HG03196 (cell line): ENCODE measurements around the gene RPP14.

Experiments used
- ATAC-seq: cut with Tn5 transposase; IDR thresholded peaks from one replicate; pipeline ENCODE4 v1.9.1; 2021; ENCODE audit not compliant: unreplicated experiment

Gene RPP14

DNA sequence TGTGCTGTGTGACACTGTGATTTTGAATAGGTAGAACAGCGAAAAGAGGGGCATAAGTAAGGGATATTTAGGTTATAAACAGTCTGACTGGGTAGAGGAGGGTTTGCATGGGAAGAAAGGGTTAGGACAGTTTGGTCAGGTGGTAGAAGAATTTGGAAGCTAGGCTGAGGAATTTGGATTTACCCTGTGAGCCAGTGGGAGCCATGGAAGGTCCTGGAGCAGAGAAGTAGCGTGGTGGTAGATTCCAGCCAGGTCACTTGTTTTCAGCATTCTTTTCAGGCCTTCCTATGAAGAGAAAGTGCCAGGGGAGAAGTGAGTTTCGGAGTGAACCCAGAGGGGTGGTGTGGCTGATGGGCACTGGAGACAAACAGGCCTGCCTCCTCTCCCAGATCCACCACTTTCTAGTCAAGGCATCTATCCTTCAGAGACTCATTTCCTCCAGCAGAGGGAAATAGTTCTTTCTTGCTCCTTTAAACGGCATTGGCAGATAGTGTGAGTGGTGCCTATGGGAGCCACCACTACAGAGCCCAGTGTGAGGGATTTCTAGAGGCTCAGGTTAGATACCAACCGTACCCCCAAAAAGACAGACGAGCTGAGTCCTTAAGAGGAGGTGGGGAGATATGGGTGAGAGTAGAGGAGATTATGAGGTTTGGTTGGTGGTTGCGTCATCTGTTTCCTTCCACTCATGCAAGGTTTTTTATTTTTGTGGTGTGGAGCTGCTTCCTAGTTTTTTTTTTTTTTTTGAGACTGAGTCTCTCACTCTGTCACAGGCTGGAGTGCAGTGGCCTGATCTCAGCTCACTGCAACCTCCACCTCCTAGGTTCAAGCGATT is 47.9 kb downstream of the RPP14 start:
- ATAC-seq = no peak

DNA sequence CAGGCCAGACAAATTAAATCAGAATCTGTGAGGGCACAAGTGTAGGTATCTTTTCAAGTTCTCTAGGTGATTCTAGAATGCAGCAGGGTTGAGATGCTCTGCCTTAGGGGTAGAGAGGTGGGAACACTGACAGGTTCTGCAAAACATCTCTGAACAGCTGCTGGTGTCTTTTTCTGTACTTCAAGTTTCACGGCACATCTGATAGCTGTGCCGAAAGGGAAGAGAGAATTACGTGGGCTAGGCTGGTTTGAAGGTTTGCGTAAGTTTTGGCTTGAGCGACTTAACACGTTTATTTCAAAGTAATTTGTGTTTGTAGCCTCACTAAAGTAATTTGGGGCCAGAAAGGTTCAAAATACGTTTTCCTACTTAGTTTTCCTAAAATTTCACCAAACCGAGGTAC is 49.1 kb downstream of the RPP14 start:
- ATAC-seq = no peak

DNA sequence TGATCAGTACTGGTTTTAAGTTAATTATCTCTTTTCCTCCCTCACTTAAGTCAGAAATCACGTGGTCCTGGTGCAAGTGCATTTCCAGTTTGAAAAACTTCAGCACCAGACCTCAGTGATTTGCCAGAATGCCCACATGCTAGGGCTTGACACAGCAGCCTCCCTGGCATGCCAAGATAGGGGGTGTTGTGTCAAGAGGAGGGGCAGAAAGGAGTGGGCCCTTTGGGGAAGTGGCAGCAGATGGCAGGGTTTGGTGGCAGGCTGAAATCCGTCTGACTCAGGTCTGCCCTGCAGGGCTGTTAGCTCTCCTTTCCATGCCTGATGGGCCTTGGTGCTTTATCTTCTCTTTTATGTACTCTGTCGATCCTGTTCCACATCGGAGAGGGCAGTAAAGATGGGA is 50.0 kb downstream of the RPP14 start:
- no peak for ATAC-seq

DNA sequence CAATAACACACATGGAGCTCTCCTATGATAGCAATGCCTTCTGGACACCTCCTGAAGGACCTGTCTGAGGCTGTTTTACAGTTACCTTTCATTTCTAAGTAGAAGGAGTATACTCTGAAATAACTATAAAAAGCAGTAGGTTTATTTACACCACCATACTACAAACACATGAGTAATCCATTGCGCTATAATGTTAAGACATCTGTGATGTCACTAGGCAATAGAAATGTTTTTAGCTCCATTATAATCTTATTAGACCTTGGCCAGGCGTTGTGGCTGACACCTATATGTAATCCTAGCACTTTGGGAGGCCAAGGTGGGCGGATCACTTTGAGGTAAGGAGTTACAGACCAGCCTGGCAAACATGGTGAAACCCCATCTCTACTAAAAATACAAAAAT is 51.4 kb downstream of the RPP14 start:
- no peak for ATAC-seq

DNA sequence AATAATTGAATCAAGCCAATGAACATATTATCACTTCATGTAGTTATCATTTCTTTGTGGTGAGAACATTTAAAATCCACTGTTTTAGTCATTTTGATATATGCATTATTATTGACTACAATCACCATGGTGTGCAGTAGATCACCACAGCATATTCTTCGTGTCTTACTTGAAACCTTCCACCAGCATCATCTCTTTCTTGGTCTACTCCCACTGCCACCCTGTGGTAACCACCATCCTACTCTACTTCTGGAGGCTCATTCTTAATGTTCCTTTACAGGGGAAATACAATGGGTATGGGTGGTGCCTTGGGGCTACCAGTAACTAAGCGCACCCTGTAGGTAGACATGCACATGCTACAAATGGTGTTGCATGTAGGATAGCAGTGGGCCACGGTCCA is 52.0 kb downstream of the RPP14 start:
- no peak for ATAC-seq

DNA sequence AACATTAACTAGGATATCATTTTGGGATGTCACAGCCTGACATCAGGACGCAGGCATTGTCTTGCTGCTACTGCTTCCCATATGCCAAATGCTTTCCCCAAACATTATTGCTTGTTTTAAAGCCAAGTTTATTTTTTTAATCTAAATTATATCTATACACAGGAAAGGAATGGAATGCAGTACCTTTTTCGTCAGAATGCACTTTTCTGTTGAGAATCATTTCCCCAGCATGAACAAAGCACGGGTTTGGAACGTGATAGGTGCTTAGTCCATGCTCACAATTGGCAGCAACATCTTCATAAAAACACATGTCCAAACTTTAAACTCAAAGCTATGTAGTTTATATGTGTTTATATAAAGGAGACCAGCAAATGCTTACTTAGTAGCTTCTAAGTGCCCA is 52.8 kb downstream of the RPP14 start:
- ATAC-seq = no peak

DNA sequence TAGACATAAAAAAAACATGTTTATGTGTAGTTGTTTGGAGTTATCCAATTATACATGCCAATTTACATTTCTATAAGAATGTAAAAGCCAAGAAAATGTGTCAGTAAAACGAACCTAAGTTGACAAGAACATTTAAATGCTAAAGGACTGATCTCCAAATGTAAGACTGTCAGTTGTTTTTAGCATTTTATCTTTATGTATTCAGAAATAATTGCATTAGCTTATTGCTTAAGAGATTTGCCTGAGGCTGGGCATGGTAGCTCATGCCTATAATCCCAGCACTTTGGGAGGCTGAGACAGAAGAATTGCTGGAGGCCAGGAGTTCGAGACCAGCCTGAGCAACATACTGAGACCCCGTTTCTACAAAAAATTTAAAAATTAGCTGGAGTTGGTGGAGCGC is 53.6 kb downstream of the RPP14 start:
- no peak for ATAC-seq

DNA sequence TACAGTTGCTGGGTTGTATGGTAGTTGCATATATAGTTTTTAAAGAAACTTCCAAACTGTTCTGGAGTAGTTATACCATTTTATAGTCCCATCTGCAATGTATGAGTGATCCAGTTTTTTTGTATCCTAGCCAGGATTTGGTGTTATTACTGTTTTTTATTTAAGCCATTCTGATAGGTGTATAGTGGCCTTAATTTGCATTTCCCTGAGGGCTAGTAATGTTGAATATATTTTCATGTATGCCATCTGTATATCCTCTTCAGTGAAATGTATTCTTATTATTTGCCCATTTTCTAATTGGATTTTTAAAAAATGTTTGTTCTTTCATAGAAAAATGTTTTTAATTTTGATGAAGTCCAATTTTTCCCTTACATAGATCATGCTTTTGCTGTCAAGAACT is 55.8 kb downstream of the RPP14 start:
- ATAC-seq = no peak

DNA sequence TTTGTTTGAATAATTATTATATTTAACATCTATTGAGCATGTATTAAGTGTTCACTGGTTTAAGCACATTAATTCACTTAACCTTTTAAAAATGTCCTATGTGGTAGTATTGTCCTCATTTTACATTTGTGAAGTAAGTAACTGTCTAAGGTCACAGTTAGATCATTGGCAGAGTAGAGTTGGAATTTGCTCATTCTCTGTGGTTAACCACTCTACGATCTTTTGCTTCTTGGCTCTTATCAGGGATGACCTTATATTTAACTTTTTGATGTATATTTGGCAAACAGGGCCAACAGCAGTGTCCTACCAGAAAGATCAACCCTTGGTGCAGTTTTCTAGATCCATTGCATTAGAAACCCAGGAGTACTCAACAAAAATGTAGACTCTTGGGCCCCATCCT is 60.7 kb downstream of the RPP14 start:
- ATAC-seq = no peak

DNA sequence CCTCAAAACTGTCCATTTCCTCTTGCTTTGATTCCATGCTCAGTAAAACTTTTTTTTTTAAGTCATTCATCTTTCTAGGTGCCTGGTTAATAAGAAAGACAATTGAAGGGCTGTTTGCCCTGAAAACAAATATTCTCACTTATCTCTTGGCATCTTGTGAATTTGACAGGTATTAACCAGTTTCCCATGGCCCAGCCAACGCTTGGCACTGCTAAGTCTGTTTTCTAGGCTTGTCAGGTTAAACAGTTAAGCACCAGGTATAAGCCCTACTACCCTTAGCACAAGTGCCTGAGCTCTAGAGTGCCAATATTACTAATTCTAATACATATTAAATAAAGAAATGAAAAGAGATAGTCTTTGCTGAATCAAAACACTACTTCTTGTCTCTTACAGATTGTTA is 63.0 kb downstream of the RPP14 start:
- ATAC-seq = no peak
